Cardiac muscle cell (in vitro differentiated cells and primary cell): ENCODE measurements around the gene C6orf132. TPM values are rescaled to one million over a fixed set of nuclear protein-coding genes. Genes with fewer than 3 reads are reported as not detected.

ENCODE experiments used
- DNase-seq, 2 donors: peaks; one replicate each; pipeline versions ENCODE4 v3.0.0 to v3.0.0-alpha.2; 2010 to 2017; ENCODE audit warnings: low read depth in 1 of 2, low spot score in 1 of 2
- H3K27ac ChIP-seq: fragments of 200-600 bp; sonication (generic); 2 replicates; pipeline ENCODE4 v1.5.1; 2016
- H3K27me3 ChIP-seq: fragments of 200-600 bp; sonication (generic); 2 replicates; pipeline ENCODE4 v1.6.0; 2016; ENCODE audit warnings: control low read depth
- H3K36me3 ChIP-seq: fragments of 200-600 bp; sonication (generic); 2 replicates; pipeline ENCODE4 v1.5.1; 2016; ENCODE audit warnings: control low read depth
- H3K4me1 ChIP-seq: fragments of 200-600 bp; sonication (generic); 2 replicates; pipeline ENCODE4 v1.8.1; 2017; ENCODE audit warnings: low read depth, mild to moderate bottlenecking, mixed run types
- H3K4me3 ChIP-seq: fragments of 200-600 bp; sonication (generic); 2 replicates; pipeline ENCODE4 v1.5.1; 2016; ENCODE audit warnings: mild to moderate bottlenecking
- H3K9me3 ChIP-seq: fragments of 200-600 bp; sonication (generic); 2 replicates; pipeline ENCODE4 v1.5.1; 2017; ENCODE audit warnings: low read depth, mild to moderate bottlenecking, control low read depth
- polyA plus RNA-seq: library from polyadenylated mRNA; unstranded; fragments of >200 nt; fragmentation: Nextera tagmentation; extraction: Ambion mirVana; gene quantifications from 2 replicates; pipeline ENCODE4 v1.2.1, GENCODE V29; 2016
- total RNA-seq: library from RNA; depleted of rRNA; stranded (reverse); fragments of >200 nt; gene quantifications from 2 replicates; pipeline ENCODE4 v1.2.3, GENCODE V29; 2016
- TF ChIP-seq, protein P1 (sequence below): IDR thresholded peaks from 2 replicates; pipeline ENCODE4 v1.5.1; 2012; ENCODE audit warnings: low read depth, mild to moderate bottlenecking, low read length

C6orf132 gene
- total and polyA plus RNA-seq, 2 experiments from 2014 or later, result 0.56 to 2.7 TPM

DNA sequence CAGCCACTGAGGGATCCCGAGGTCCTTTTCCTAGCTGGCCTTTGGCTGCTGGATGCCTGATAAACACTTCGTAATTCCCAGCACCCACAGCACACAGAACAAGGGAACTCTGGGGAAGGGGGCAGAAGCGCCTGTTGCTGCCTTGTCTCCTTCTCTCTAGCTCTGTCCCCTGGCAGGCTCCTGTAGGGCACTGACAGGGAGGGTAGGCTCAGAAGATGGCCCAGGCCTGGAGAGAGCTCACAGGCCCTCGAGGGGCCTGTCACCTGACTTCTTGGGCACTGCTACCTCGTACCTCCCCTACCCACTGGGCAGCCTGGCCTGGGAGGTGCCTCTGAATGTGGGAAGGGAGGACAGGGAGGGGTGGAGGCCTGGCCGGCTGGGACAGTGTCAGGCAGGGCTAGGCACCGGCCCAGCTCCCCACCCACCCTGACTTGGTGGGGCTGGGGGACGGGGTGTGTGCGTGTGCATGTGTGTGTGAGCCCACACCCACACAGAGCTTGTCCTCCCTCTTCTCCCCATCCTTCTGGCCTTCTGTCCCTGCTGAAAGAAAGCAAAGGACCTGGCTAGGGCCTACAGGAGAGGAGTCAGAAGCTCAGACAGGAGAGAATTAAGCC is 18.1 kb downstream of the C6orf132 start:
- Histone ChIP-seq H3K27ac (peak overlapping the region; percentile 30), H3K36me3 (no peaks in the 10 kb centered on the region), H3K9me3 (no peaks in the 10 kb centered on the region), H3K4me3 (no peak overlapping the region), H3K27me3 (no peaks in the 10 kb centered on the region), H3K4me1 (peaks cover 12% of the 10 kb centered on the region)
- DNase-seq, result no peak
- TF ChIP-seq, protein P1, sequence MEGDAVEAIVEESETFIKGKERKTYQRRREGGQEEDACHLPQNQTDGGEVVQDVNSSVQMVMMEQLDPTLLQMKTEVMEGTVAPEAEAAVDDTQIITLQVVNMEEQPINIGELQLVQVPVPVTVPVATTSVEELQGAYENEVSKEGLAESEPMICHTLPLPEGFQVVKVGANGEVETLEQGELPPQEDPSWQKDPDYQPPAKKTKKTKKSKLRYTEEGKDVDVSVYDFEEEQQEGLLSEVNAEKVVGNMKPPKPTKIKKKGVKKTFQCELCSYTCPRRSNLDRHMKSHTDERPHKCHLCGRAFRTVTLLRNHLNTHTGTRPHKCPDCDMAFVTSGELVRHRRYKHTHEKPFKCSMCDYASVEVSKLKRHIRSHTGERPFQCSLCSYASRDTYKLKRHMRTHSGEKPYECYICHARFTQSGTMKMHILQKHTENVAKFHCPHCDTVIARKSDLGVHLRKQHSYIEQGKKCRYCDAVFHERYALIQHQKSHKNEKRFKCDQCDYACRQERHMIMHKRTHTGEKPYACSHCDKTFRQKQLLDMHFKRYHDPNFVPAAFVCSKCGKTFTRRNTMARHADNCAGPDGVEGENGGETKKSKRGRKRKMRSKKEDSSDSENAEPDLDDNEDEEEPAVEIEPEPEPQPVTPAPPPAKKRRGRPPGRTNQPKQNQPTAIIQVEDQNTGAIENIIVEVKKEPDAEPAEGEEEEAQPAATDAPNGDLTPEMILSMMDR, result no peak

DNA sequence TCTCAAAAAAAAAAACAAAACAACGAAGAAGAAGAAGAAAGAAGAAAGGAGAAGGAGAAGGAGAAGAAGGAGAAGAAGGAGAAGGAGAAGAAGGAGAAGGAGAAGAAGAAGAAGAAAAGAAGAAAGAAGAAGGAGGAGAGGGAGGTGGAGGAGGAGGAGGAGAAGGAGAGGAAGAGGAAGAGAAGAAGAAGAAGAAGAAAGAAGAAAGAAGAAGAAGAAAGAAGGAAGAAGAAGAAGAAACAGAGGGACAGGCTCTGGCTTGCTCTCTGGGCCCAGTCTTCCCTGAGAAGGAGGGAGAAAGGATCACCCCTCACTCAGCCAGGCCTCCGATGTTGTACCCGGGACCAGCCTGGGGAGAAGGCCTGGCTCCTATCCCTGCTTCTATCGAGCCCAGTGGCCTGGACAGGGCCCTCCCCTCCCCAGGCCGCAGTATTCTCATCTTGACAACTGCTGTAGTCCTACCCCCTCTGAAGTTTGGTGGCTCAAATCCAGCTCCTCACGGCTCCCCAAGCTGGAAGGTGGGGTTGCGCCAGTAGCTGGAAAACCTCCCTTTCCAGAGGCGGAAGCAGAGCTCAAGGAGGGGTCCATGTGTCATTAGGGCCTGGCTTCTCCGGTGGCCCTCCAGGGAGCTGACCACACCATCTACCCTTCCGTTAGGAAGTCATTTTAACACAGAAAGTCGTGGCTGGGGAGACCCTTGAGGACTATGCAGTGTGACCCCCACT is 18.9 kb downstream of the C6orf132 start:
- TF ChIP-seq, protein P1, result no peak
- Histone ChIP-seq H3K4me3 (no peak overlapping the region), H3K27me3 (no peaks in the 10 kb centered on the region), H3K27ac (peak overlapping the region; percentile 30), H3K9me3 (no peaks in the 10 kb centered on the region), H3K4me1 (peaks cover 8% of the 10 kb centered on the region), H3K36me3 (no peaks in the 10 kb centered on the region)
- no peak for DNase-seq

DNA sequence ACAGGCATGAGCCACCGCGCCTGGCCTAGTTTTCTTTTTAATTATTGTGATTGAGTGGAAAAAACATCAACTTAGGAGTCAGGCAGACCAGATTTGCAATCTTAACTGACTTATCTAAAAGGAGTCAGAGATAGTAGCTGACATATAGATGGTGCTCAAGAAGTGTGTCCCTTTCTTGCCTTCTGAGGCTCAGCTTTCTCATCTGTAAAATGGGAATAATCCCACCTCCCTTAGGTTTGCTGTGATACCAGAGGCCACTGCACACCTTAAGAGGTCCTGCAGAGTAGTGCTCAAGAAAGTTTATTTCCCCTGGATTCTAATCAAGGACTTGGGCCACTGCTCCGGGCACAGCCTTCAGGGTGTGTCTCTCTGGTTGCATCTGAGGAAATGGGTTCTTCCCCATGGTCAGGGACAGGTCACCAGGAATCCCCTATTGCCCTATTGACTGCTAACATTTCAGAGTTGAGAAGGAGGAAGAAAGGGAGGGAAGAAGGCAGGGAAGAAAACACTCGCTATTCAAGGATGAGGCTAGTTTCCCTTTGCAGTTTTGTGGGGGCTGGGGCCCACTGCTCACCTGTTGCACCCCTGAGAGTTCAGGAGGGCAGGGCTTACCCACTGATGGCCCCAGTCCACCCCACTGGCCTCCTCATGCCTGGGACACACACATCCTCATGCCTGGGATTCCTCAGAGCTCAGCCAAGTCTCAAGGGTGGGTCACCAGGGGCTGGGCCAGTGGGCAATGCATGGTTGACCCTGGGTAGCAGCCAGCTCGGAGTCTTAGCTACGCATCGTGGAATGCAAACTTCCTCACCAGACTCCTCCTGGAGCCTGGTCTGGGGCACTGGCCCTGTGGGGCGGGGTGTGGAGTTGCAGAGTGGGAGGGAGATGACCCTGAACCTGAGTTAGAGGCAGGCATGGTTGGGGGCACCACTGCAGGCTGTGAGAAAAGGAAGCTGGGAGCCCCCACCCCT is 21.2 kb downstream of the C6orf132 start:
- no peaks in the 10 kb centered on the region for H3K27me3 ChIP-seq
- H3K4me1 ChIP-seq, result peaks cover 8% of the 10 kb centered on the region
- H3K36me3 ChIP-seq, result no peaks in the 10 kb centered on the region
- H3K4me3 ChIP-seq, result no peak overlapping the region
- no peak for DNase-seq
- H3K9me3 ChIP-seq, result no peaks in the 10 kb centered on the region
- H3K27ac ChIP-seq, result no peak overlapping the region
- TF ChIP-seq, protein P1, result no peak

DNA sequence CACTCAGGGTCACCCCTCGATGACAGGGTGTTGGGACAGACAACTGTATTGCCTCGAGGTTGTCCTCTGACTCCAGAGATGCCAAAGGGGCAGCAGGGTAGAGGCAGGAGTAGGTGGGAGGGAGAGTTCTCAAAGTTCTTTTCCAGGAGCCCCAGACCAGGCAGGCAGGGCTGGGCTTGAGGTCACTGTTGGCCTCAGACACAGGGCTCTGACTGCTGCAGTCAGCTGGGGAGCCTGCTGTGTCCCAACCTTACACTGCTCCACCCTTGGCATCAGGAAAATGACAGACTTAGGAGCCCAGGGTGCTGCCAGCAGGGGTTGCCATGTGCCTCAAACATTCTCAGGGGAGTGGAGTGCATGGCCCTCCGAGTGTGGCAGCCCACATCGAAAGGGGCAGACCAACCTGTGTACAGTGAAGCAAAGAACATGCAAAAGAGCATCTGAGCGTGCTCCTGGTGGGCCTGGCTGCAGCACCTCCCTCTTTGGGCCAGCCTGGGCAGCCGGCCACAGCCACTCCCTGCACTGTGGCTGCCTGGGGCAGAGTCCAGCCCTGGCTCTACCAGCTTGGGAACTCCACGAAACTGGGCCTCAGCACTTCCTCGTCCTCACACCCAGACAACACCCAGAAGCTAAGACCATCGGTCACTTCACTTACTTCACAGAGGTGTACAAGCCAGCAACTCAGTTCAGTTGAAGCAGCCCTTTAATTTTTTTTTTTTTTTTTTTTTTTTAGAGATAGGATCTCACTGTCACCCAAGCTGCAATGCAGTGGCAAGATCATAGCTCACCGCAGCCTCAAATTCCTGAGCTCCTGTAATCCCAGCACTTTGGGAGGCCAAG is 24.0 kb downstream of the C6orf132 start:
- no peaks in the 10 kb centered on the region for H3K36me3 ChIP-seq
- TF ChIP-seq, protein P1, result no peak
- DNase-seq, result peak in 1 of 2 donors; percentile 36

DNA sequence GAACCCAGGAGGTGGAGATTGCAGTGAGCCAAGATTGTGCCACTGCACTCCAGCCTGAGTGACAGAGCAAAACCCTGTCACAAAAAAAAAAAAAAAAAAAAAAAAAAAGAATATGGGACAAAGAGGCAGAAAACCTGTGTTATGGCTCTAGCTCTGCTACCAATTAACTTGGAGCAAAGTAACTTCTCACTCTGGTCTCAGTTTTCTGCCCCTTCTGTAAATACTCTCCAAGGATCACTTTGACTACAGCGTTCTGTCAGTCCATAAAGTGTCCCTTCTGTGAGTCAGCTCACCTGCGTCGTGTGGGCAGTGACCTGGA is 24.6 kb downstream of the C6orf132 start:
- H3K27ac ChIP-seq, result peak overlapping the region; percentile 48
- no peak for DNase-seq

More for the DNA sequence above, 24.0 kb downstream of the C6orf132 start:
- H3K4me3 ChIP-seq, result no peak overlapping the region
- peak overlapping the region; percentile 48 for H3K27ac ChIP-seq
- H3K9me3 ChIP-seq, result no peaks in the 10 kb centered on the region
- no peaks in the 10 kb centered on the region for H3K27me3 ChIP-seq
- H3K4me1 ChIP-seq, result no peaks in the 10 kb centered on the region

More for the DNA sequence above, 24.6 kb downstream of the C6orf132 start:
- Histone ChIP-seq H3K9me3 (no peaks in the 10 kb centered on the region), H3K4me1 (no peaks in the 10 kb centered on the region), H3K27me3 (no peaks in the 10 kb centered on the region), H3K36me3 (no peaks in the 10 kb centered on the region), H3K4me3 (no peak overlapping the region)
- TF ChIP-seq, protein P1, result no peak
